Activated CD4-positive, alpha-beta T cell treated with anti-CD3 and anti-CD28 coated beads for 4 hours (primary cell): ENCODE data around the gene CLEC9A.

Experiments
- DNase-seq, 2 donors: peaks; one replicate each; pipeline ENCODE4 v3.0.0-alpha.2; 2020

CLEC9A gene

GRCh38 chr12:10067942-10068341 lies 37.5 kb downstream of the CLEC9A start:
- no peak for DNase-seq

- no peak for DNase-seq
Observed at GRCh38 chr12:10068644-10069043, 38.2 kb downstream of the CLEC9A start.

- no peak for DNase-seq
Observed at GRCh38 chr12:10069099-10069498, 38.6 kb downstream of the CLEC9A start.

- no peak for DNase-seq
Observed at GRCh38 chr12:10069976-10070375, 39.5 kb downstream of the CLEC9A start.

GRCh38 chr12:10070380-10070779 lies 39.9 kb downstream of the CLEC9A start:
- DNase-seq: no peak

- DNase-seq: no peak
Observed at GRCh38 chr12:10072131-10072530, 41.6 kb downstream of the CLEC9A start.

- DNase-seq: no peak
Observed at GRCh38 chr12:10073261-10073660, 42.8 kb downstream of the CLEC9A start.

GRCh38 chr12:10075451-10075850 lies 45.0 kb downstream of the CLEC9A start:
- no peak for DNase-seq

- DNase-seq: no peak
Observed at GRCh38 chr12:10082117-10082874, 51.8 kb downstream of the CLEC9A start.

GRCh38 chr12:10084733-10085132 lies 54.3 kb downstream of the CLEC9A start:
- no peak for DNase-seq

- no peak for DNase-seq
Observed at GRCh38 chr12:10086387-10086786, 55.9 kb downstream of the CLEC9A start.

GRCh38 chr12:10088031-10088430 lies 57.5 kb downstream of the CLEC9A start:
- DNase-seq: no peak

- DNase-seq: no peak
Observed at GRCh38 chr12:10088955-10089900, 58.7 kb downstream of the CLEC9A start.

- DNase-seq: no peak
Observed at GRCh38 chr12:10094646-10095395, 64.3 kb downstream of the CLEC9A start.

- DNase-seq: no peak
Observed at GRCh38 chr12:10095971-10096370, 65.5 kb downstream of the CLEC9A start.

- DNase-seq: no peak
Observed at GRCh38 chr12:10097521-10097920, 67.0 kb downstream of the CLEC9A start.

- DNase-seq: no peak
Observed at GRCh38 chr12:10098791-10099190, 68.3 kb downstream of the CLEC9A start, which contains the start of gene CLEC1A. Gene CLEC1A, minus strand, starts transcription at chr12:10098985. Its CDS starts 63 bp downstream, at chr12:10098922.

- DNase-seq: no peak
Observed at GRCh38 chr12:10101042-10101579, 70.6 kb downstream of the CLEC9A start.

GRCh38 chr12:10101648-10102220 lies 71.3 kb downstream of the CLEC9A start:
- DNase-seq: no peak

GRCh38 chr12:10102322-10102721 lies 71.8 kb downstream of the CLEC9A start:
- no peak for DNase-seq

GRCh38 chr12:10110256-10110844 lies 79.9 kb downstream of the CLEC9A start:
- no peak for DNase-seq

GRCh38 chr12:10111451-10111850 lies 81.0 kb downstream of the CLEC9A start:
- no peak for DNase-seq
